HG02840 (cell line): ENCODE data around the gene NOB1.
A peak's percentile ranks its signal among the peaks of the same experiment; 100 is the strongest.
"Not testable (repeated sequence)": the region's sequence is repeated elsewhere in the genome, so short reads cannot be mapped to it uniquely, and the experiment has no call there.

Experiments used
- ATAC-seq: cut with Tn5 transposase; IDR thresholded peaks from one replicate; pipeline ENCODE4 v1.9.1; 2021; ENCODE audit warnings: mild to moderate bottlenecking, moderate library complexity, moderate number of reproducible peaks; ENCODE audit not compliant: unreplicated experiment, low FRiP score

The NOB1 gene

DNA sequence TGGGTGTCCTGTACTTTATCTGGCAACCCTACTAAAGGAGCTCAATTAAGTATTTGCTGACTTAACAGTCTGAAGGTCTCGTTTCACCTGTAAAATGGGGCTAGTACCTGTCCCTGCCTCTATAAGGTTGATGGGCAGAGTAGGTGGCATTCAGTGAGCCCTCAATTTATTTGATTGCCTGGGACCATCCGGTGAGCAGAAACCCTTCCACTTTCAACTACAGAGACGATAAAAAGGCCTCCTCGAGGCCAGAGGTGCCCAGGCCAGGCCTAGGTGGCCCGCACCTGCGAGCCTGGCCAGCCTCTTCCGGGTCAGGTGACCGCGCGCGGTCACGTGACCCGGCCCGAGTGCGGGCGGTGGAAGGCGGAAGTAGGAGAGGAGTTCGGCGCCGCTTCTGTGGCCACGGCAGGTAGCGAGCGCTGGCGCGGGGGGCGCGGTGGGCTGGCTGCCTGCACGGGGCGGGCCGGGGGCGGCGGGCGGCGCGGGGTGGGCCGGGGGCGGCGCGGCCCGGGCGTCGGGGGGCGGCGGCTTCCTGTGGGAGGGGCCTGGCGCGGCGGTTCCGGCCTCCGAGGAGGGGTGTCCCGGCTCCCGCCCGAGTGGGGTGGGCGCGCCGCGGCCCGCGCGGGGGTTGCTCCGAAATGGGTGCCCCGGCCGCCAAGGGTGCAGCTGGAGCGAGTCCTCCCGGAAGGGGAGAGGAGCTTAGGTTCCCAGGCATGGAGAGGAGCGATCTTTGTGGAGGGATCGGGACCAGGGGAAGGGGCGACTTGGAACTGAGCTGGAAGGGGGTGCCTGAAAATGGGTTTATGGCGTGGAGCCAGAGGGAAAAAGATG is 7.5 kb upstream of the NOB1 start, which contains the start of gene WWP2:
Gene WWP2, plus strand, starts transcription at position 350 of the 831 bp plus-strand sequence. CDS start 24,679 bp downstream, outside the sequence.
- peak; percentile 73 for ATAC-seq

DNA sequence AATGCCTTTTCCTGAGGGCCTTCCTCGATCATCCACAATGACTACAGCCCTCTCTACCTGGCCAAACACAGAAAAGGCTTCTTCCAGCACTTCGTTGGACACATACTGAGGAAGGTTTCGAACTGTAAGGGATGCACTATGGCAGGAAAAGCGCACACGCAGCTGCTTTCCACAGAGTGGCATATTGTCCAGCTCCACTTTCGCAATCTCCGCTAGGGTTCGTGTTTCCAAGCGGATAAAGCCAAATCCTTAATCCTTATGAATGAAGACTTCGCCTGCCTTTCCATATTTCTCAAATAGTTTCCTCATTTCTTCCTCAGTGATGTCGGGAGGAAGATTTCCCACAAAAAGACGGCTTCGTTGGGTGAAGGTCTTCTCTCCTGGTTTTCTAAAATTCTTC is 2.6 kb upstream of the NOB1 start:
- ATAC-seq, result not testable (repeated sequence)

DNA sequence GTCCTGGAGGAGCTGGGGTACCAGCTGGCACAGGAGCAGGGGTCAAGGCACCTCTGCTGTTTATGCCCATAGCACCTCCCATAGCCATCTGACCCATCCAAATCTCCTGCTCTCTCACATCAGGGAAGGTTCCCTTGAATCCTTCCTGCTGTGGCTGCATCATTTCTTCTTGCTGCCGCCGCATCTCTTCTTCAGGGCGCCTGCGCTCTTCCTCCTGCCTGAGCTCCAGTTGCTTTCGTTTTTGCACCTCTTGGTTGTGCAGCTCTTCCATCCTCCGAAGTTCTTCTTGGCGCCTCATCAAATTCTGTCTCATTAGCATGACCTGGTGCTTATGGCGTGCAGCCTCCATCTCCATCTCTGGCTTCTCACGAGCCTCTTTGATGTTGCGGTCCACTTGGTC is 2.0 kb upstream of the NOB1 start:
- ATAC-seq, result no peak

DNA sequence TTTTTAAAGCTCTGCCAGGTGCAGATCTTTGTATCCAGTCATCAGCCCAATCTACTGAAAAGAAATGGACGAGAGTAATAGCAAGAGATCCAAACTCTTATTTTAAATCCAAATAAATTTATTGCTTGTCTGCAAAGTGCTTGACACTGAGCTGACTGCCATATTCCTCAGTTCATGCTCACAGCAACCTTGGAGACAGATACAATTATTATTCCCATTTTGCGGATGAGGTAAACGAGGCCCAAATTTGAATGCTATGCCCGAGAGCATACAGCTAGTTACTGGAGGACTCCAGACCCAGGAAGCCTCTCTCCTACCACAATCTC is 620 bp downstream of the NOB1 start:
- no peak for ATAC-seq

DNA sequence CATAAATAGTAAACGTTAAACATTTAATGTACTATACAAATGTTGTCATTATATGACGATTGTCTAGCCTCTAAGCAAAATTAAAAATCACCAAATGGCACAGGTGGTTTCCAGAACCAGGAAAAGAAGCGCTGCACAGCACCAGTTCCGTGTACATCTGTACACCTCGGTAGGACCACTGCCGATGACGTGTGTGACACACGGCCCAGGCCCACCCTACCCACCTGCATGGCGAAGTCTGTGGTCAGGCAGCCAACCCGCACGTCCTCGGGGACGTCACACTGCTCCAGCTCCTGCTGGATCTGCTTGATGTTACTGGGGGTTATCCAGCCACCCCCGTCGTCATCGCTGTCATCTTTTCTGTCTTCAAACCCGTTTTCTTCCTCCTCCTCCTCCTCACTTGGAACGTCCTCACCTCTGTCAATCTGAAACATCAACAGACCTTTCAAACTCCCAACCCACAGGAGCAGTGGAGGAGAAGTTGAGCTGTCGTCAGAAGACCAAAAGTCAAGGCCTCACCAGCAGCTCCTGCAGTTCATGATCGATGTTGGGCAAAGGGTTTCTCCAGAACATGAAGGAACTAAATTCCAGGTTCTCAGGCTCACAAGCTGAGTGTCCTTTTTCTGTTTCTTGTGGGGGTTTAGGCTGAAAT is 5.9 kb downstream of the NOB1 start:
- ATAC-seq, result no peak

DNA sequence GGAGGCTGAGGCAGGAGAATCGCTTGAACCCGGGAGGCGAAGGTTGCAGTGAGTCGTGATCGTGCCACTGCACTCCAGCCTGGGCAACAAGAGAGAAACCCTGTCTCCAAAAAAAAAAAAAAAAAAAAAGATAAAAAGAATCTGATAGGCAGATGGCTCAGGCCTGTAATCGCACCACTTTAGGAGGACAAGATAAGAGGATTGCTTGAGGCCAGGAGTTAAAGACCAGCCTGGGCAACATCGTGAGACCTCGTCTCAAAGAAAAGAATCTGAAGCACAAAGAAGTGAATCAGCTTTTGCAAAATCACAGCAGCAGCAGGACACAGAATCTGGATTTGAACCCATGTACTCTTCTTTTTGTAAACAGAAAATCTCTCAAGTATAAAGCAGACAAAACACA is 7.6 kb downstream of the NOB1 start:
- no peak for ATAC-seq

DNA sequence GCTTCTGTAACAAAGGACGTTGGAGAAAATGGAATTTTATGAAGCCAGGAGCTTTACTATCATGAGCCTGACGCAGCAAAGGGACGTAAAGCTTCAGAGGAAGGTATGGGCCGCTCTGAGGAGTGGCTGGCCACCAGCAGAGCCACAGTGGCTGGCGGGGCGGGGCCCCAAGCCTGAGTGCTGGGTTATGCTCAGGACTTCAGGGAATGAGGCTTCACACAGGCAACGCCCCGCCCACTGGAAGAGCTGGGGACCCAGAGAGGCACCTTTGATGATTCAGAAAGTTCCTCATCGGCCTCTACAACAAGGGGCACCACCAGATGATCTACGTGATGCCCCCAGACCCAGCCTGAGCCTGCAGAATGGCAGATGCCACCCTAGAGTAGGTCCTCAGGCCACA is 8.8 kb downstream of the NOB1 start:
- ATAC-seq, result no peak

DNA sequence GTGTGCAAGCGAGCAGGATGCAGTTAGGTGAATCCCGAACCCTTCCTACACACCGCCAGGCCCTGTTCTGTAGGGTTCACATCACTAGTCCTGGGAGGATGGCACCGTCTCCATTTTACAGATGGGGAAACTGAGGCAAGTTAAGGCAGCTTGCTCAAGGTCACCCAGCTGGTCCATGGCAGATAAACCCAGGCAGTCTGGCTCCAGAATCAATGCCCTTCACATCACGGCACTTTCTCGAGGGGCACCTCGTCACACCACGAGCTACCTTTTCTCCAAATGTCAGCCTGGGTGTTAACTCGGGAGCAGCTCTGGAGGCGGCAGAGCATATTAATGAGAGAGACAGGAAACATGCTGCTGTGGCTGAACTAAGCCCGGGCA is 9.5 kb downstream of the NOB1 start:
- ATAC-seq, result no peak

DNA sequence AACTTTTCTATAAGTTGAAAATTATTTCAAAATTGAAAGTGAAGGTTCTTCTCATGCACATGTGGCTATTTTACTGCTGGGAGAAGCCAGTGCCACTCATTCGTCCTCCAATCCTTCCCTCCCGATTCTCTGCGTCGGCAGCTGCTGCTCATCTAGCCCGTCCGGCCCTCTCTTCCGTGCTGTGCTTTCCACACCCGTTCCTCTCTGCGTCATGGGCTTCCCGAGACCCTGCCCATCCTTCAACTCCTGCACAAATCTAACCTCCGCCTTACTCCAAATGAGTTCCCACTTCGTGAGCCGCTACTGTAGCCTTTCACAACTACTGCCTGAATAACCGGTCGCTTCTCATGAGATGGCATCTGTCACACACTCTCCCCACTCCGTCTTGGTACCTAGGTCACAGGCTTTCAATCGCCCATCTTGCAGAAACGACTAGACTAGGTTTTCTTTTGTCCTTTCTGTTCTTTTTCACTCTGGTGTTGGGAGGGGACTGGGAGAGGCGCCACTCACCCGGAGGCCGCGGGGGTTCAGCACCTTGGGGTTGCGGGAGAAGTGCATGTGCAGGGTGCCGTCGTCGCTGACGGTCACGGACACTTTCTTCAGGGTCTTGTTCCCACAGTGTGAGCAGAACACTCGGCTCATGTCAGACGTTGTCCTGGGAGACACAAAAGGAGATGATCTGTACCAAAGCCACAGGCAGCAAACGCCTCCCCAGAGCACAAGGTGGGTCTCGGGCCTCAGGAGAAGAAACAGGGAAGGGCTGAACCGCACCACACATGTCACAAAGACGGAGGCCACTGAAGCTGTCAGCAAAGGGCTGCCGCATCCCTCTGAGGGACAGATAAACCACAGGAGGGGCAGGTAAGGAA is 10.1 kb downstream of the NOB1 start:
- no peak for ATAC-seq

DNA sequence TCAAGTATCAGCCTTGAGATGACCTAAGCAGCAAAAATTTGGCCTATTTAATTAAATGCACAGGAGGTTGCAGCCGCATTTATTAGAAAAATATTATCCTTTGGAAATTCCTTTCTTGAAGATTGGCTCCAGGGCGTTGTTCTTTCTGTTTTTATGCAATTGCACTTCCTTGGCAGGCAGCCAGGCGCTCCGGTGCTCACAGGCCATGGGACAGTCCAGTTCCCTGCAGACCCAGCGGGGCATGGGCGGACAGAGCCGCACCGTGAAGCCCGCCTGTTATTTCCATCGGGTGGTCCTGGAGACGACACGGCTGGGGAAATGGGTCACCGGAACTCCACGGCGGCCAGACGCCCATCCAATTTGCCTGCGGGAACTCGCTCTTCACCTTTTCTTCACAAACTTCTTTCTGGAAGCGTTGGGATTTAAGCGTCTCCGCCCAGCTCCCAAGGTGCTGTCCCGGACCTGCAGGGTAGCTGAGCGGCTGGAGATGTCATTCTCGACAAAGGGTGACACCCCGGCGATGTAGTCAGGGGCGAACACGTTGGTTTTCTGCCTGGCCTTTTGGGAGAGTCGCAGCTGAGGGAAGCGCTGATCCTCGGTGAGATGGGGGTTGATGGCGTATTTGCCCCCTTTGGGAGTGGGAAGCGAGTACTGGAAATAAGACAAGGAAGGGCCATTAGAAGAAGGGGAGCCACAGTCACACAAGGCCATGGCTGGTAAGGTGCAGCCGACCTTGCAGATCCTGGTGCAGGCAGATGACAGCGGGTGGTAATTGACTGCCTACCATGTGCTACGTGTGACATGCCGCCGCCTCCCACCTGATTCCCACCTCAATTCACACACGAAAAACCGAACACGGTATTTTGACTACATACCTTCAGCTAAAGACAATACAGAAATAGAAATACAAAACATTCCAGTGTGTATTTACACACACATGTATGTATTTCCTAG is 12.5 kb downstream of the NOB1 start:
- ATAC-seq, result no peak

DNA sequence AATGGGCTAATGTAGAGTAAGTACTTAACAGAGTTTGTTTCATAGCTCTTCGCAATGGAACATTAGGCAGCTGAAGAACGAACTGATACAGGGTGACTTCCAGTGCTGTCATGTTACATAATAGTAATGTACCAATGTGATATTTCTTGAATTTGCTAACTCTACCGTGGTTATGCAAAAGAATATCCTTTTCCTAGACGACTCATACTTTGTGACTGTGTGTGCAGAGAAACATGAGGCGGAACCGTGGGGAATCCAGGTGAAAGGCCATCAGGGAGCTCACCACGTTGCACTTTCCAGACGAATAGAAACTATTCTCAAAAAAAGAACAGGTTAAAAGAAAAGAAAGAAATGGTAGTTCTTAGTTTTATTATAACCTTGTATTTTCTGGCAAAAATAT is 13.2 kb downstream of the NOB1 start:
- ATAC-seq, result no peak

DNA sequence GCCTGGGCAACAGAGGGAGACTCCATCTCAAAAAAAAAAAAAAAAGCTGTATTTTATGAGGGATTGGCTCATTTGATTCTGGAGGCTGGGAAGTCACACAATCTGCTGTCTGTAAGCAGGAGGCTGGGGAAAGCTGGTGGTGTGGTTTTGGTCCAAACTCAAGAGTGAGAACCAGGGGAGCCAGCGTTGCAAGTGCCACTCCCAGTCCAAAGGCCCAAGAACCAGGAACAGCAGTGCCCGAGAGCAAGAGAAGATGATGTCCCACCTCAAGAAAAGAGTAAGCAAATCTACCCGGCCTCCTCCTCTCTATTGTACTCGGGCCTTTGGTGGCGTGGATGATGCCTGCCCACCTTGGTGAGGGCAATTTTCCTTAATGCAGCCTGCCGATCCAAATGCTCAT is 22.6 kb downstream of the NOB1 start:
- no peak for ATAC-seq

DNA sequence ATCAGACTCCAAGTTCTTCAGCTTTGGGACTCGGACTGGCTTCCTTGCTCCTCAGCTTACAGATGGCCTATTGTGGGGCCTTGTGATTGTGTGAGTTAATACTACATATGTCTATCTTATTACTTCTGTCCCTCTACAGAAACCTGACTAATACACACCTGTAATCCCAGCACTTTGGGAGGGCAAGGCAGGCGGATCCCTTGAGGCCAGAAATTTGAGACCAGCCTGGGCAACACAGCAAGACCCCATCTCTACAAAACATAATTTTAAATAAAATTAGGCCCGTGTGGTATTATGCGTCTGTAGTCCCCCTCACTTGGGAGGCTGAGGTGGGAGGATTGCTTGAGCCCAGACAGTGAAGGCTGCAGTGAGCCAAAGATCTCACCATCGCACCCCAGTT is 23.4 kb downstream of the NOB1 start:
- not testable (repeated sequence) for ATAC-seq

DNA sequence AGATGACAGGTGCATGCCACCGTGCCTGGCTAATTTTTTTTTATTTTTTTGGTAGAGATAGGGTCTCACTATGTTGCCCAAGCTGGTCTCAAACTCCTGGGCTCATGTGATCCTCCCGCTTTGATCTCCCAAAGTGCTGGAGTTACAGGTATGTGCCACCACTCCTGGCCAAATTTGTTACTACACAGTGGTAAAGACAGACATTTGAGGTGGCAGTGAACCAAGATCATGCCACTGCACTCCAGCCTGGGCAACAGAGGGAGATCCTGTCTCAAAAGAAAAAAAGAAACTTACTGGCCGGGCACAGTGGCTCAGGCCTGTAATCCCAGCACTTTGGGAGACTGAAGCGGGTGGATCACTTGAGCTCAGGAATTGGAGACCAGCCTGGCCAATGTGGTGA is 25.7 kb downstream of the NOB1 start:
- ATAC-seq, result not testable (repeated sequence)

DNA sequence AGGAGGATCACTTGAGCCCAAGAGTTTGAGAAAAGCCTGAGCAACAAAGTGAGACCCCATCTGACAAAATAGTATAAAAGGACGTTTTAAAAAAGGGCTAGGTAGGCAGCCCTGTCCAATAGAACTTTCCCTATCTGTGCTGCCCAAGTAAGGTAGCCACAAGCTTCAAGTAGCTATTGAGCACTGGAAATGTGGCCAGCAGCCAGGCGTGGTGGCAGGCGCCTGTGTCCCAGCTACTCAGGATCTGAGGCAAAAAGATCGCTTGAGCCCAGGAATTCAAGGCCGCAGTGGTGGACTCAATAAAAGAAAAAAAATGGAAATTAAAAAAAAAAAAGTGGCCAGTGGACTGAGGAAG is 26.8 kb downstream of the NOB1 start:
- no peak for ATAC-seq

DNA sequence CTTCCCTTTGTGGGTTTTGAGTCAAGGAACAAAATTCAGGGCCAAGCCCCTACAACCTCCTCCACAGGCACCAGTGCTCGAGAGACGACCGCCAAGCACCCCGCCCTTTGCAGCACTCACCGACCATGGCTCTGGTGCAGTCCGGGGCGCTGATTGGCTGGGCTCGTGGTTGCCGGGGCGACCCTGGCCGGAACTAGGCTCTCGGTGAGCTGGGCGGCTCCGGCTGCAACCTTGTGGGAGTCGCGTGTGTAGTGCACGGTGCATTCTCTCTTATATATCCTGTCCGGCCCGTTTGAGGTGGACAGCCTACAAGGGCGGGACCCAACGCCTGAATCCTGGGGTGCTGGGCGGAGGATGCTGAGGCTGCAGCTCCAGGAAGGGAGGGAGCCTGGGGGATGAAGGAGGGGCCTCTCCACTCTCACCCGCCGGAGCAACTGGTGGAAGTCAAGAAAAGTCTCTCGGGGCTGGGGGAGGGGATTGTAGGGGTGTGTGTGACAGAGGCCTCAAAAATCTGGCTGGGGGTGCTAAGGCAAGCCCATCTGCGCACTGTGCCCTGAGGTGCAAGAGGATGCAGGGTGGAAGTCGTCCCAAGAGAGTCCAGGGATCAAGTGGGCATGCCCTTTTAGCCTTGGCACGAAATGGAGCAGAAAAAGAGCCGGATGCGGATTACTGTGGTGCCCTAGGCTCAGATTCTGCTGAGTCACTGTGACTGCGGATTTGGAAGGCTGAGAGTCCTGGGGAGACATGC is 28.2 kb downstream of the NOB1 start, which contains the start of gene NQO1:
Gene NQO1, minus strand, starts transcription at position 248 of the 748 bp plus-strand sequence. Its CDS starts 121 bp downstream, at position 127.
- ATAC-seq, result peak; percentile 98

DNA sequence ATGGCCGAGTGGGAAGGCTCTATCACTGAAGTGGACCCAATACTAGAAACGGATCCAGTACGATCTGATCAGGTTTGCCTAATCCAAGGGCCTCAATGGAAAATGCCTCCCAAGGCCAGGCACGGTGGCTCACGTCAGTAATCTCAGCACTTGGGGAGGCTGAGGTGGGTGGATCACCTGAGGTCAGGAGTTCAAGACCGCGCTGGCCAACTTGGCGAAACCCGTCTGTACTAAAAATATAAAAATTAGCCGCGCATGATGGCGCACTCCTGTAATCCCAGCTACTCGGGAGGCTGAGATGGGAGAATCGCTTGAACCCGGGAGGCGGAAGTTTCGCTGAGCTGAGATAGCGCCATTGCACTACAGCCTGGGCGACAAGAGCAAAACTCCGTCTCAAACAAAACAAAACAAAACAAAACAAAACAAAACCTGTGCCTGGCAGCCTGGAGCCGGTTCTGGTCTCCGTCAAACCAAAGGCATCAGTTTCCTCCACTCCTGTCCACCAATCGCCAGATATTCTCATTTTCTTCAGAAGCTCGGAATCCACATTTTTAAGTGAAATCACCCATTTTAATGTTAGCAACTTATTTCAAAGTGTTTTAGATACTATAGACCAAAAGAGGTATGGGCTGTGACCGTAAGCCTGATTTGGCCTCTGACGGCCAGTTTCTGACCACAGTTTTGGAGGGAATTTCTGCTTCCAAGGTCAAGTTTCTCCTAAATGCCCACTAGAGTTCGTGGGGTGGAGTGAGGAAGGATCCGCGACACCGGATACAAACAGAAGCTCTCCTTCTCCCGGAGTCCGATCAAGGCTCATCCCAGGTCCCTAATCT is 29.0 kb downstream of the NOB1 start:
- ATAC-seq, result no peak

DNA sequence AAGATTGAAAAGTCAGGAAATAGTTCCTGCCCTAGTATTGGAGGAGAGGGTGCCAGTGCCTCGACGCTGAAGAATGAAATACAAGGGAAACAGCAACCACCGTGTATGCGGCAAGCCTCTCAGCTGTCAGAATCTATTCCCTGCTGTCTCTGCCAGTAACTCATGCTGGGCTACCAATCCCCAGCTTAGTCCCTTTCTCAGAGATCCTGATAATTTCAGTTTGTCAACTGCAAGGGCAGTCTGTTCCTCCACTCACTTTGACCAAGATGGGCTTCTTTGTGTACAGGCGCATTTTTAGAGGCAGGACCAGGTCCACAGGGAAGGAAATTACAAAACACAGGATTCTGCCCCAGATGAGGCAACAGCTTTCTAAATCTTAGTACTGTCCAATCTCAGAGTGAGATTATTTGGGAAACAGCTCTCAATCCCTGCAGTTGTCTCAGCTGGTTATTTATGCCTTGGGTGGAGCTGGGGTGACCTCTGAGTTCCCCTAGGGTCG is 29.7 kb downstream of the NOB1 start:
- no peak for ATAC-seq
